CD4-positive, alpha-beta T cell treated with Interleukin-1 beta for 1 hour (primary cell): ENCODE data around the gene PGGT1B.

Experiments
- DNase-seq, 2 donors: peaks; one replicate each; pipeline ENCODE4 v3.0.0-alpha.2; 2020 to 2022

Gene PGGT1B

GRCh38 chr5:115179394-115180164 lies 83.1 kb downstream of the PGGT1B start:
- no peak for DNase-seq

GRCh38 chr5:115179030-115179393 lies 83.7 kb downstream of the PGGT1B start:
- no peak for DNase-seq

- DNase-seq, result no peak
Measured at GRCh38 chr5:115170929-115171510, 91.7 kb downstream of the PGGT1B start.

GRCh38 chr5:115170134-115170928 lies 92.3 kb downstream of the PGGT1B start:
- DNase-seq, result no peak

GRCh38 chr5:115169487-115170133 lies 93.1 kb downstream of the PGGT1B start, which contains the start of gene TRIM36:
TSS of gene TRIM36 (minus strand) at chr5:115169908. CDS start at chr5:115169634, 274 bp downstream.
- peak; percentile 90 to 92 for DNase-seq

GRCh38 chr5:115168829-115169486 lies 93.7 kb downstream of the PGGT1B start:
- DNase-seq, result no peak

GRCh38 chr5:115166744-115167393 lies 95.8 kb downstream of the PGGT1B start:
- no peak for DNase-seq

GRCh38 chr5:115165790-115166189 lies 96.9 kb downstream of the PGGT1B start:
- no peak for DNase-seq

- no peak for DNase-seq
Measured at GRCh38 chr5:115160975-115161475, 101.7 kb downstream of the PGGT1B start.
